Right lobe of liver (tissue), 4 donors: ENCODE measurements around the gene KRTAP10-9.

Experiments used
- POLR2A ChIP-seq: fragments of 450-650 bp; IDR thresholded peaks from one replicate; pipeline ENCODE4 v1.6.1; 2017; ENCODE audit warnings: antibody characterized with exemption, mild to moderate bottlenecking
- TF ChIP-seq, protein P1 (sequence below), 4 donors: fragments of 200-600 bp in 3 of 4; fragments of 450-650 bp in 1 of 4; IDR thresholded peaks; one replicate each; pipeline versions ENCODE4 v1.5.1 to v1.8.0; 2016 to 2022; ENCODE audit warnings: antibody characterized with exemption in 4 of 4, mild to moderate bottlenecking in 2 of 4
- donor health status: DM: no; HTN: no; CAD: no.
- donor health status: DM: no; HTN: no; CAD: no.
- donor health status: DM: no; HTN: yes; CAD: no.

DNA sequence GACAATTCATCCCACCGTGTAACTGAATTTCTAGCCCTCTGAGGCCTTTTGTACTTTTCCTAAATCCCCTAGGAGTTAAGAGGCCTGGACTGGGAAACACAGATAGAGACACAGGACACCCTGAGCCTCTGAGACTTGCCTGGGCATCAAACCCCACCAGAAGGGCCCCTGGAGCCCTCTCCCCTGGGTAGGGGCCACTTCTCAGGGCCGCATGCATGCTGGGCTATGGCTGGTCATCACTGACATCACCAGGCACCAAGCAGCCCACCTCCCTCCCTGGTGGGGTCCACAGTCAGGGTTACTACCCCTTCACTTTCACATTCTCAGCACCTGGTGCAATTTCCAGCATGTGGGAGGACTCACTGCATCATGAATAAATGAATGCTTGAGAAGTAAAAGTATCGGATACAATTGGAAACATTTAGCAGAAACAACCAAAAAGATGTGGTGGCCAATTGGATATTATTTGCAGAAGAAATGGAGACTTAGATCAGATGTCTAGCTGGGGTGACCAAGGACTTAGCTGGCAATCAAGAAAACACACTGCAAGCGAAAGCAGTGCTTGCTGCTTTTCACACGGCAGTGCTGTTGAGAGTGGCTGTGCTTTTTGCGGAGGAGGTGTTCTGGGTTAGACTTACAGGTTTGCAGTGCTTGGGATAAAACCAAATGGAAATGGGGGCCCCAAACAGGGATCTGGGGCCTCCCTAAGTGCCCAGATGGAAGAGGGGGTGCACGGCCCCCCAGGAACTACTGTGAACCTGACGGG is 27.4 kb upstream of the KRTAP10-9 start:
- TF ChIP-seq, protein P1, sequence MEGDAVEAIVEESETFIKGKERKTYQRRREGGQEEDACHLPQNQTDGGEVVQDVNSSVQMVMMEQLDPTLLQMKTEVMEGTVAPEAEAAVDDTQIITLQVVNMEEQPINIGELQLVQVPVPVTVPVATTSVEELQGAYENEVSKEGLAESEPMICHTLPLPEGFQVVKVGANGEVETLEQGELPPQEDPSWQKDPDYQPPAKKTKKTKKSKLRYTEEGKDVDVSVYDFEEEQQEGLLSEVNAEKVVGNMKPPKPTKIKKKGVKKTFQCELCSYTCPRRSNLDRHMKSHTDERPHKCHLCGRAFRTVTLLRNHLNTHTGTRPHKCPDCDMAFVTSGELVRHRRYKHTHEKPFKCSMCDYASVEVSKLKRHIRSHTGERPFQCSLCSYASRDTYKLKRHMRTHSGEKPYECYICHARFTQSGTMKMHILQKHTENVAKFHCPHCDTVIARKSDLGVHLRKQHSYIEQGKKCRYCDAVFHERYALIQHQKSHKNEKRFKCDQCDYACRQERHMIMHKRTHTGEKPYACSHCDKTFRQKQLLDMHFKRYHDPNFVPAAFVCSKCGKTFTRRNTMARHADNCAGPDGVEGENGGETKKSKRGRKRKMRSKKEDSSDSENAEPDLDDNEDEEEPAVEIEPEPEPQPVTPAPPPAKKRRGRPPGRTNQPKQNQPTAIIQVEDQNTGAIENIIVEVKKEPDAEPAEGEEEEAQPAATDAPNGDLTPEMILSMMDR (IDR thresholded peaks at IDR 0.05): no peak
- TF ChIP-seq POLR2A: no peak
